Measurements from ENCODE around the gene AGAP1. TPM values are rescaled to one million over a fixed set of nuclear protein-coding genes. Genes with fewer than 3 reads are reported as not detected.

The AGAP1 gene
- total RNA-seq, 1 donor from 2014 or later: 43.8 TPM

GRCh38 chr2:235803028-235803427, 309.2 kb downstream of the AGAP1 start:
- Mint-ChIP-seq H3K27ac (ENCODE audit: unreplicated experiment) (no peak overlapping the region), H3K4me3 (ENCODE audit: unreplicated experiment) (no peak overlapping the region), H3K9me3 (ENCODE audit: unreplicated experiment) (no peaks in the 10 kb centered on the region), H3K27me3 (ENCODE audit: unreplicated experiment) (no peaks in the 10 kb centered on the region), H3K36me3 (ENCODE audit: unreplicated experiment) (peaks cover 41% of the 10 kb centered on the region), H3K4me1 (ENCODE audit: unreplicated experiment) (no peaks in the 10 kb centered on the region)
- TF ChIP-seq CTCF (IDR thresholded peaks at IDR 0.05): peak; percentile 56
- no peak for DNase-seq (ENCODE audit: extremely low spot score, unreplicated experiment)

DNA sequence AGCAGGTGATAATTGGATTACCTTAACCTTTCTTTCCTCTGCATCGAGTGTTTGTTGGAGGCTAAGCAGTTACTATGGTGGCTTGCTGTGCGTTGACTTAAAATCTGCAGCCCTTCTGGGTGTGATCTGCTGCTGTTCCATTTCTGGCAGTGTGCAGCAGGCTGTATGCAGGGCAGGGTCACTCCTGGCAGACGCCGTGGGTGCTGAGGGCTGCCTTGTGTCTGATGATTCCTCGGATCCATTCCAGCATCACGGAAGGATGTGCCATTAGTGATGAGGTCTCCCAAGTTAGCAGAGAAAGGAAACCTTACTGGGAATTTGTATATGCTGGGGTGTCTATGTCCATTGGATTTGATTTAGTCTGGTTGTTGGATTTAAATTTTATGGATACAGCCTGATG, 310.8 kb downstream of the AGAP1 start:
- Mint-ChIP-seq H3K27me3 (ENCODE audit: unreplicated experiment) (no peaks in the 10 kb centered on the region), H3K27ac (ENCODE audit: unreplicated experiment) (no peak overlapping the region), H3K36me3 (ENCODE audit: unreplicated experiment) (peaks cover 26% of the 10 kb centered on the region)

GRCh38 chr2:235806986-235807750, 313.3 kb downstream of the AGAP1 start:
- Mint-ChIP-seq H3K4me1 (ENCODE audit: unreplicated experiment) (no peaks in the 10 kb centered on the region), H3K4me3 (ENCODE audit: unreplicated experiment) (no peak overlapping the region), H3K36me3 (ENCODE audit: unreplicated experiment) (peaks cover 37% of the 10 kb centered on the region), H3K27ac (ENCODE audit: unreplicated experiment) (no peak overlapping the region), H3K27me3 (ENCODE audit: unreplicated experiment) (no peaks in the 10 kb centered on the region), H3K9me3 (ENCODE audit: unreplicated experiment) (no peaks in the 10 kb centered on the region)
- no peak for DNase-seq (ENCODE audit: extremely low spot score, unreplicated experiment)
- no peak for TF ChIP-seq CTCF (IDR thresholded peaks at IDR 0.05)

More for the DNA sequence above, 310.8 kb downstream of the AGAP1 start:
- no peak for TF ChIP-seq CTCF (IDR thresholded peaks at IDR 0.05)
- H3K4me1 Mint-ChIP-seq (ENCODE audit: unreplicated experiment): no peaks in the 10 kb centered on the region
- no peak for DNase-seq (ENCODE audit: extremely low spot score, unreplicated experiment)
- H3K4me3 Mint-ChIP-seq (ENCODE audit: unreplicated experiment): no peak overlapping the region
- no peaks in the 10 kb centered on the region for H3K9me3 Mint-ChIP-seq (ENCODE audit: unreplicated experiment)

GRCh38 chr2:235808366-235808765, 314.5 kb downstream of the AGAP1 start:
- H3K27ac Mint-ChIP-seq (ENCODE audit: unreplicated experiment): no peak overlapping the region
- no peaks in the 10 kb centered on the region for H3K9me3 Mint-ChIP-seq (ENCODE audit: unreplicated experiment)
- H3K4me3 Mint-ChIP-seq (ENCODE audit: unreplicated experiment): no peak overlapping the region
- no peaks in the 10 kb centered on the region for H3K27me3 Mint-ChIP-seq (ENCODE audit: unreplicated experiment)
- no peaks in the 10 kb centered on the region for H3K4me1 Mint-ChIP-seq (ENCODE audit: unreplicated experiment)
- peaks cover 41% of the 10 kb centered on the region for H3K36me3 Mint-ChIP-seq (ENCODE audit: unreplicated experiment)
- TF ChIP-seq CTCF (IDR thresholded peaks at IDR 0.05): no peak
- no peak for DNase-seq (ENCODE audit: extremely low spot score, unreplicated experiment)

- Mint-ChIP-seq H3K36me3 (ENCODE audit: unreplicated experiment) (peaks cover 45% of the 10 kb centered on the region), H3K4me1 (ENCODE audit: unreplicated experiment) (no peaks in the 10 kb centered on the region), H3K27me3 (ENCODE audit: unreplicated experiment) (no peaks in the 10 kb centered on the region), H3K4me3 (ENCODE audit: unreplicated experiment) (no peak overlapping the region), H3K9me3 (ENCODE audit: unreplicated experiment) (no peaks in the 10 kb centered on the region), H3K27ac (ENCODE audit: unreplicated experiment) (no peak overlapping the region)
- DNase-seq (ENCODE audit: extremely low spot score, unreplicated experiment): no peak
- no peak for TF ChIP-seq CTCF (IDR thresholded peaks at IDR 0.05)
Measured at GRCh38 chr2:235810252-235810651, 316.4 kb downstream of the AGAP1 start.

All from osteocyte (in vitro differentiated cells).